Measurements from ENCODE around the gene SNAPC2. TPM values are rescaled to one million over a fixed set of nuclear protein-coding genes. Genes with fewer than 3 reads are reported as not detected.

SNAPC2 gene
- total RNA-seq, 4 donors from 2014 or later: 9.3 to 14.0 (median 11.5) TPM

- Histone ChIP-seq H3K27ac (no peak overlapping the region), H3K4me3 (replicated peaks in 1 of 3) (no peak overlapping the region), H3K27me3 (no peaks in the 10 kb centered on the region), H3K4me1 (peaks cover 0 to 24% of the 10 kb centered on the region in 2 donors), H3K9me3 (no peaks in the 10 kb centered on the region), H3K36me3 (peaks cover 35 to 38% of the 10 kb centered on the region in 2 donors)
- intact Hi-C loops (cut with DNase I): no loop called here
- 95 to 97% methylated on average over 39 of the region's 39 CpGs for WGBS, 2 donors
- TF ChIP-seq POLR2A (IDR thresholded peaks at IDR 0.05) (no peak), CTCF (IDR thresholded peaks at IDR 0.05) (no peak)
- DNase-seq: no peak
Measured at GRCh38 chr19:7912697-7913564, 7.2 kb upstream of the SNAPC2 start.

- no peak overlapping the region for H3K4me3 ChIP-seq (replicated peaks in 1 of 3)
- no peak for TF ChIP-seq POLR2A (IDR thresholded peaks at IDR 0.05)
- TF ChIP-seq CTCF (IDR thresholded peaks at IDR 0.05): no peak
- intact Hi-C loops (cut with DNase I): no loop called here
- WGBS, 2 donors: 90 to 92% methylated on average over 10 of the region's 10 CpGs
- H3K9me3 ChIP-seq: no peaks in the 10 kb centered on the region
- DNase-seq: no peak
- peaks cover 35 to 38% of the 10 kb centered on the region in 2 donors for H3K36me3 ChIP-seq
- H3K4me1 ChIP-seq: peaks cover 0 to 26% of the 10 kb centered on the region in 2 donors
- H3K27me3 ChIP-seq: peaks cover 1% of the 10 kb centered on the region
- H3K27ac ChIP-seq: no peak overlapping the region
Measured at GRCh38 chr19:7913652-7914051, 6.5 kb upstream of the SNAPC2 start.

GRCh38 chr19:7914099-7914498, 6.0 kb upstream of the SNAPC2 start:
- TF ChIP-seq POLR2A (IDR thresholded peaks at IDR 0.05) (no peak), CTCF (IDR thresholded peaks at IDR 0.05) (no peak)
- Histone ChIP-seq H3K4me3 (replicated peaks in 1 of 3) (no peak overlapping the region), H3K27me3 (peaks cover 4% of the 10 kb centered on the region), H3K27ac (no peak overlapping the region), H3K36me3 (peaks cover 35 to 37% of the 10 kb centered on the region in 2 donors), H3K4me1 (peaks cover 0 to 26% of the 10 kb centered on the region in 2 donors), H3K9me3 (no peaks in the 10 kb centered on the region)
- intact Hi-C loops (cut with DNase I): no loop called here
- WGBS, 2 donors: 65 to 75% methylated on average over 12 of the region's 12 CpGs
- no peak for DNase-seq

- Histone ChIP-seq H3K36me3 (peaks cover 34 to 35% of the 10 kb centered on the region in 2 donors), H3K9me3 (no peaks in the 10 kb centered on the region), H3K4me1 (peaks cover 0 to 30% of the 10 kb centered on the region in 2 donors), H3K27ac (no peak within 1 kb of the TSS), H3K27me3 (peaks cover 4% of the 10 kb centered on the region), H3K4me3 (replicated peaks in 1 of 3) (no peak within 1 kb of the TSS)
- DNase-seq: no peak
- TF ChIP-seq CTCF (IDR thresholded peaks at IDR 0.05): no peak
- WGBS, 2 donors: 53 to 70% methylated on average over 8 to 11 of the region's 12 CpGs
- intact Hi-C loops (cut with DNase I): no loop called here
Measured at GRCh38 chr19:7914598-7915045, 5.5 kb upstream of the SNAPC2 start, which contains the start of gene TGFBR3L. TSS of gene TGFBR3L (plus strand) at chr19:7914830.

Data from thyroid gland (tissue), 4 donors.